Neural cell (in vitro differentiated cells): ENCODE results near the gene LSMEM2. TPM values are rescaled to one million over a fixed set of nuclear protein-coding genes. Genes with fewer than 3 reads are reported as not detected.

Source experiments
- H2AFZ ChIP-seq: fragments of 200-600, 300-800 bp; sonication (generic), shearing (Covaris generic); 2 replicates; pipeline ENCODE4 v1.6.0; 2014; ENCODE audit warnings: low read depth, mild to moderate bottlenecking, antibody characterized with exemption, low read length, moderate library complexity
- H3F3A ChIP-seq: fragments of 200-600 bp; shearing (Covaris generic); 2 replicates; pipeline ENCODE4 v1.6.1; 2016; ENCODE audit warnings: mild to moderate bottlenecking, moderate library complexity, mixed read lengths, antibody characterized with exemption, low read length; ENCODE audit not compliant: insufficient read depth, poor library complexity, severe bottlenecking
- H3K27ac ChIP-seq: fragments of 200-600, 300-800 bp; sonication (generic), shearing (Covaris generic); 2 replicates; pipeline ENCODE4 v1.5.1; 2014; ENCODE audit warnings: mild to moderate bottlenecking, low read length, moderate library complexity
- H3K27me3 ChIP-seq: fragments of 300-800, 200-600 bp; sonication (generic), shearing (Covaris generic); 2 replicates; pipeline ENCODE4 v1.6.0; 2014; ENCODE audit warnings: mild to moderate bottlenecking, low read depth, low read length, moderate library complexity; ENCODE audit not compliant: insufficient read depth
- H3K36me3 ChIP-seq: fragments of 300-800, 200-600 bp; sonication (generic), shearing (Covaris generic); 2 replicates; pipeline ENCODE4 v1.5.1; 2014; ENCODE audit warnings: mild to moderate bottlenecking, antibody characterized with exemption, low read length, moderate library complexity; ENCODE audit not compliant: insufficient read depth
- H3K4me2 ChIP-seq: fragments of 300-800, 200-600 bp; sonication (generic), shearing (Covaris generic); 2 replicates; pipeline ENCODE4 v1.6.0; 2014; ENCODE audit warnings: mild to moderate bottlenecking, low read length
- H3K4me3 ChIP-seq: fragments of 300-800, 200-600 bp; sonication (generic), shearing (Covaris generic); 2 replicates; pipeline ENCODE4 v1.5.1; 2014; ENCODE audit warnings: mild to moderate bottlenecking, low read length, moderate library complexity
- H3K79me2 ChIP-seq: fragments of 200-600 bp; shearing (Covaris generic); replicated peaks from 2 replicates; pipeline ENCODE4 v1.6.0; 2014; ENCODE audit warnings: mild to moderate bottlenecking, low read length, moderate library complexity; ENCODE audit not compliant: insufficient read depth
- H3K9ac ChIP-seq: fragments of 300-800, 200-600 bp; sonication (generic), shearing (Covaris generic); 2 replicates; pipeline ENCODE4 v1.6.1; 2016; ENCODE audit warnings: mild to moderate bottlenecking, low read length, mixed read lengths
- H3K9me2 ChIP-seq: fragments of 200-600 bp; shearing (Covaris generic); 2 replicates; pipeline ENCODE4 v1.6.1; 2016; ENCODE audit warnings: mild to moderate bottlenecking, low read length, mixed read lengths; ENCODE audit not compliant: insufficient read depth
- H3K9me3 ChIP-seq: fragments of 200-600, 300-800 bp; sonication (generic), shearing (Covaris generic); 2 replicates; pipeline ENCODE4 v1.6.1; 2016; ENCODE audit warnings: mild to moderate bottlenecking, mixed run types, low read length, moderate library complexity, mixed read lengths
- H4K20me1 ChIP-seq: fragments of 200-600 bp; shearing (Covaris generic); 2 replicates; pipeline ENCODE4 v1.6.1; 2016; ENCODE audit warnings: mild to moderate bottlenecking, mixed run types; ENCODE audit not compliant: insufficient read depth
- CTCF ChIP-seq: fragments of 450-650 bp; IDR thresholded peaks from 2 replicates; pipeline ENCODE4 v1.5.1; 2014; ENCODE audit warnings: antibody characterized with exemption, mild to moderate bottlenecking, moderate library complexity; ENCODE audit not compliant: poor library complexity, severe bottlenecking
- EP300 ChIP-seq: fragments of 450-650 bp; conservative IDR thresholded peaks from 2 replicates; pipeline ENCODE4 v1.6.1; 2014; ENCODE audit warnings: antibody characterized with exemption, mild to moderate bottlenecking, moderate library complexity; ENCODE audit not compliant: poor library complexity, severe bottlenecking
- EZH2 ChIP-seq: fragments of 200-600, 300-800 bp; shearing (Covaris generic), sonication (generic); IDR thresholded peaks from 2 replicates; pipeline ENCODE4 v1.6.1; 2014; ENCODE audit warnings: antibody characterized with exemption, low read length, borderline replicate concordance, mild to moderate bottlenecking; ENCODE audit not compliant: insufficient read depth, poor library complexity, severe bottlenecking
- MXI1 ChIP-seq: fragments of 450-650 bp; conservative IDR thresholded peaks from 2 replicates; pipeline ENCODE4 v1.6.1; 2014; ENCODE audit warnings: antibody characterized with exemption, mild to moderate bottlenecking; ENCODE audit not compliant: poor library complexity, severe bottlenecking
- POLR2AphosphoS5 ChIP-seq: IDR thresholded peaks from 2 replicates; pipeline ENCODE4 v1.6.1; 2012
- RAD21 ChIP-seq: fragments of 450-650 bp; conservative IDR thresholded peaks from 2 replicates; pipeline ENCODE4 v1.6.1; 2014; ENCODE audit warnings: antibody characterized with exemption, mild to moderate bottlenecking, moderate library complexity
- REST ChIP-seq: IDR thresholded peaks from 2 replicates; pipeline ENCODE4 v1.6.1; 2012; ENCODE audit warnings: borderline replicate concordance
- SMC3 ChIP-seq: fragments of 450-650 bp; conservative IDR thresholded peaks from 2 replicates; pipeline ENCODE4 v1.6.1; 2014; ENCODE audit warnings: antibody characterized with exemption, mild to moderate bottlenecking, moderate library complexity; ENCODE audit not compliant: poor library complexity
- TAF1 ChIP-seq: IDR thresholded peaks from 2 replicates; pipeline ENCODE4 v1.6.1; 2012; ENCODE audit warnings: low read depth
- polyA plus RNA-seq: library from polyadenylated mRNA; depleted of rRNA; stranded (reverse); fragments of >200 nt; gene quantifications from 2 replicates; pipeline ENCODE4 v1.2.3, GENCODE V29; 2014

The LSMEM2 gene
- polyA plus RNA-seq, 1 donor from 2014 or later = not detected

- no peaks in the 10 kb centered on the region for H4K20me1 ChIP-seq
- peaks cover 23% of the 10 kb centered on the region for H3K79me2 ChIP-seq
- no peak overlapping the region for H3K4me2 ChIP-seq
- H3K9ac ChIP-seq = no peak overlapping the region
- TF ChIP-seq EP300 = no peak
- no peak for TF ChIP-seq REST
- TF ChIP-seq RAD21 = no peak
- no peak for TF ChIP-seq POLR2AphosphoS5
- TF ChIP-seq MXI1 = no peak
- no peak for TF ChIP-seq EZH2
- TF ChIP-seq CTCF = no peak
- no peak for TF ChIP-seq SMC3
- no peak for TF ChIP-seq TAF1
- no peak overlapping the region for H2AFZ ChIP-seq
- no peaks in the 10 kb centered on the region for H3K27me3 ChIP-seq
- no peaks in the 10 kb centered on the region for H3K36me3 ChIP-seq
- peak overlapping the region; percentile 93 for H3K4me3 ChIP-seq
- H3K9me3 ChIP-seq = no peaks in the 10 kb centered on the region
- H3F3A ChIP-seq = no peaks in the 10 kb centered on the region
- H3K9me2 ChIP-seq = no peaks in the 10 kb centered on the region
- H3K27ac ChIP-seq = no peak overlapping the region
Measured at GRCh38 chr3:50317300-50317699, 38.4 kb downstream of the LSMEM2 start.

DNA sequence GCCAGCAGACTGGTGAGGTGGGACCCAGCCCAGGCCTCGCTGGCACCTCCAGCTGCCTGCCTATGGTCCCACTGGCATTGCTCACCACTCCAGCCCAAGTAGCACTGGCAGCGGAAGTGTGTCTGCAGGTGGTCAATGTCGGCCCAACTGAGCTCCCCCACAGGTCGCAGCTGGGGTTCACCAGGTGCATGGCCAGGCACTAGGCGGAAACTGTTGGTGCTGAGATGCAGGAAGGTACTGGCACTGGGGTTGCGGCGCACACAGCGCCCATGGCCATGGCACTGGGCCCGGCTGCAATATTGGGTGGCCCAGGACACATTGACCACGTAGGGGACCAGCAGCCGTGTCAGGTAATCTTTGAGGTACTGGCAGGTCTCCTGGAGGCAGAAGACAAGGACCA, 39.3 kb downstream of the LSMEM2 start:
- Histone ChIP-seq H3K27ac (no peak overlapping the region), H2AFZ (no peak overlapping the region), H3K9ac (no peak overlapping the region), H3K4me2 (no peak overlapping the region), H3K27me3 (no peaks in the 10 kb centered on the region), H3F3A (no peaks in the 10 kb centered on the region), H3K9me2 (no peaks in the 10 kb centered on the region), H3K36me3 (no peaks in the 10 kb centered on the region), H3K4me3 (peak overlapping the region; percentile 93), H4K20me1 (no peaks in the 10 kb centered on the region), H3K79me2 (peaks cover 23% of the 10 kb centered on the region), H3K9me3 (no peaks in the 10 kb centered on the region)
- TF ChIP-seq TAF1 (no peak), SMC3 (no peak), MXI1 (no peak), POLR2AphosphoS5 (no peak), RAD21 (no peak), CTCF (no peak), REST (no peak), EZH2 (no peak), EP300 (no peak)
